HCT116 (cell line): ENCODE measurements around the gene CCNG1. TPM values are rescaled to one million over a fixed set of nuclear protein-coding genes. Genes with fewer than 3 reads are reported as not detected.

Source experiments
- ATAC-seq: fragments of 200-7000 bp; cut with Tn5 transposase; 2 replicates; pipeline ENCODE4 v1.9.1; 2020; ENCODE audit warnings: mild to moderate bottlenecking, moderate library complexity
- BruUV-seq: library from RNA; stranded (reverse); fragments of 400-500 nt; replicated peaks from 2 replicates; lab custom pipeline; 2021; lab: Mats Ljungman, UMichigan
- CTCF ChIA-PET: fragments of 300-600 bp; sonication (Branson Sonifier 250); formaldehyde crosslinking; loops from one replicate; lab custom pipeline; 2021; ENCODE audit warnings: antibody characterized with exemption; lab: Charles Lee
- POLR2A ChIA-PET: fragments of 300-600, 350-600 bp; sonication (Branson Sonifier 250); formaldehyde crosslinking; loops from one replicate; lab custom pipeline; 2021; ENCODE audit warnings: antibody characterized with exemption; lab: Charles Lee
- RAD21 ChIA-PET, 2 experiments: fragments of 300-600 bp; sonication (Branson Sonifier 250); formaldehyde crosslinking; loops; one replicate each; lab custom pipeline; 2023; ENCODE audit warnings: low total read pairs in 2 of 2; ENCODE audit not compliant: uncharacterized antibody in 2 of 2, unreplicated experiment in 2 of 2, low non-redundant PET in 1 of 2; lab: Charles Lee
- DNase-seq: peaks from one replicate; pipeline ENCODE4 v3.0.0-alpha.2; 2010; ENCODE audit warnings: low read depth, low spot score
- H2AFZ ChIP-seq: fragments of 200-600 bp; shearing (Covaris generic), sonication (generic); 2 replicates; pipeline ENCODE4 v1.6.1; 2017; ENCODE audit warnings: low read depth, mixed run types, mixed read lengths, antibody characterized with exemption, low read length; ENCODE audit not compliant: poor library complexity, severe bottlenecking
- H3K27ac ChIP-seq: 2 replicates; pipeline ENCODE4 v1.5.1; 2012; ENCODE audit warnings: low read depth, low read length
- H3K27me3 ChIP-seq: fragments of 200-600 bp; sonication (generic); 2 replicates; pipeline ENCODE4 v1.6.1; 2016; ENCODE audit warnings: mixed run types, low read length, mixed read lengths; ENCODE audit not compliant: insufficient read depth
- H3K36me3 ChIP-seq, 2 experiments: fragments of 200-500 bp in 1 of 2; fragments of 200-600 bp in 1 of 2; sonication (Bioruptor generic) in 1 of 2; sonication (generic) in 1 of 2; 2 replicates each; pipeline versions ENCODE4 v1.5.1 to v1.6.1; 2014 to 2016; ENCODE audit warnings: low read length in 2 of 2, inconsistent platforms in 1 of 2, mixed read lengths in 1 of 2, mixed run types in 1 of 2; ENCODE audit not compliant: insufficient read depth in 2 of 2, control insufficient read depth in 1 of 2
- H3K4me1 ChIP-seq, 2 experiments: fragments of 200-600 bp in 1 of 2; sonication (generic) in 1 of 2; 2 replicates each; pipeline versions ENCODE4 v1.5.1 to v1.6.1; 2012 to 2017; ENCODE audit warnings: low read length in 2 of 2, inconsistent platforms in 1 of 2, mild to moderate bottlenecking in 1 of 2, mixed read lengths in 1 of 2, mixed run types in 1 of 2, moderate library complexity in 1 of 2; ENCODE audit not compliant: insufficient read depth in 2 of 2, control insufficient read depth in 1 of 2
- H3K4me2 ChIP-seq: fragments of 200-600 bp; sonication (generic); 2 replicates; pipeline ENCODE4 v1.6.1; 2017; ENCODE audit warnings: mixed run types, low read length, mixed read lengths
- H3K4me3 ChIP-seq, 2 experiments: fragments of 200-600 bp in 1 of 2; sonication (generic) in 1 of 2; replicated peaks in 1 of 2; 2 replicates each; pipeline ENCODE4 v1.5.1; 2011 to 2016; ENCODE audit warnings: low read length in 2 of 2, control low read depth in 1 of 2, low read depth in 1 of 2, mild to moderate bottlenecking in 1 of 2, mixed read lengths in 1 of 2, mixed run types in 1 of 2
- H3K79me2 ChIP-seq: fragments of 200-600 bp; sonication (generic); 2 replicates; pipeline ENCODE4 v1.6.1; 2017; ENCODE audit warnings: mild to moderate bottlenecking, mixed run types, low read length, moderate library complexity, mixed read lengths; ENCODE audit not compliant: insufficient read depth
- H3K9ac ChIP-seq: fragments of 200-600 bp; sonication (generic); 2 replicates; pipeline ENCODE4 v1.6.1; 2016; ENCODE audit warnings: low read length, mixed read lengths
- H3K9me2 ChIP-seq: fragments of 200-600 bp; sonication (generic), shearing (Covaris generic); 2 replicates; pipeline ENCODE4 v1.6.1; 2017; ENCODE audit warnings: mixed run types, mild to moderate bottlenecking, moderate library complexity; ENCODE audit not compliant: insufficient read depth
- H3K9me3 ChIP-seq, 2 experiments: fragments of 200-500 bp in 1 of 2; fragments of 200-600 bp in 1 of 2; sonication (Bioruptor generic) in 1 of 2; sonication (generic) in 1 of 2; 2 replicates each; pipeline ENCODE4 v1.6.1; 2014 to 2017; ENCODE audit warnings: low read length in 2 of 2, mixed read lengths in 2 of 2, inconsistent platforms in 1 of 2, low read depth in 1 of 2, mild to moderate bottlenecking in 1 of 2, mixed run types in 1 of 2, moderate library complexity in 1 of 2; ENCODE audit not compliant: control insufficient read depth in 1 of 2, insufficient read depth in 1 of 2
- H4K20me1 ChIP-seq: fragments of 200-600 bp; sonication (generic), shearing (Covaris generic); 2 replicates; pipeline ENCODE4 v1.6.1; 2017; ENCODE audit warnings: mixed run types, mild to moderate bottlenecking, moderate library complexity; ENCODE audit not compliant: insufficient read depth
- CBX3 ChIP-seq: IDR thresholded peaks from 2 replicates; pipeline ENCODE4 v1.6.1; 2012; ENCODE audit warnings: low read depth
- CEBPB ChIP-seq: IDR thresholded peaks from 2 replicates; pipeline ENCODE4 v1.6.1; 2012; ENCODE audit warnings: low read depth
- EZH2 ChIP-seq: fragments of 200-600 bp; sonication (generic); IDR thresholded peaks from 2 replicates; pipeline ENCODE4 v1.6.1; 2017; ENCODE audit warnings: antibody characterized with exemption, mixed run types
- EZH2phosphoT487 ChIP-seq: fragments of 200-600 bp; IDR thresholded peaks from 2 replicates; pipeline ENCODE4 v1.6.1; 2018; ENCODE audit warnings: antibody characterized with exemption, borderline replicate concordance
- POLR2A ChIP-seq: IDR thresholded peaks from 2 replicates; pipeline ENCODE4 v1.7.0; 2011; ENCODE audit warnings: borderline replicate concordance; ENCODE audit not compliant: insufficient read depth, insufficient read length; ENCODE audit errors: extremely low read depth
- POLR2AphosphoS5 ChIP-seq: IDR thresholded peaks from 2 replicates; pipeline ENCODE4 v1.6.1; 2011; ENCODE audit warnings: mild to moderate bottlenecking, low read depth, low read length, moderate library complexity
- RAD21 ChIP-seq: IDR thresholded peaks from 2 replicates; pipeline ENCODE4 v1.6.1; 2012; ENCODE audit warnings: low read depth, mild to moderate bottlenecking
- SP1 ChIP-seq: IDR thresholded peaks from 2 replicates; pipeline ENCODE4 v1.6.1; 2012; ENCODE audit warnings: low read depth
- SRF ChIP-seq: IDR thresholded peaks from 2 replicates; pipeline ENCODE4 v1.6.1; 2012; ENCODE audit warnings: low read depth
- ZFX ChIP-seq: fragments of 450-650 bp; IDR thresholded peaks from 2 replicates; pipeline ENCODE4 v1.6.1; 2017
- ZNF274 ChIP-seq: fragments of 200-500 bp; sonication (Bioruptor generic); IDR thresholded peaks from 2 replicates; pipeline ENCODE4 v1.6.1; 2014; ENCODE audit warnings: mild to moderate bottlenecking, low read depth, low read length, inconsistent platforms
- intact Hi-C: fragments of 100-400 bp; cut with micrococcal nuclease; formaldehyde crosslinking; loops from 2 replicates; pipeline ENCODE4 v1.10.0; 2022
- total RNA-seq: library from RNA; stranded (reverse); gene quantifications from one replicate; pipeline ENCODE4 v1.2.1, GENCODE V29; 2021; ENCODE audit not compliant: unreplicated experiment
- TF ChIP-seq, protein P1 (sequence below): IDR thresholded peaks from 2 replicates; pipeline ENCODE4 v1.6.1; 2012; ENCODE audit warnings: low read depth
- TF ChIP-seq, protein P2 (sequence below): IDR thresholded peaks from 2 replicates; pipeline ENCODE4 v1.6.1; 2012
- TF ChIP-seq, protein P3 (sequence below): IDR thresholded peaks from 2 replicates; pipeline ENCODE4 v1.6.1; 2011; ENCODE audit warnings: mild to moderate bottlenecking, low read length, moderate library complexity; ENCODE audit not compliant: insufficient replicate concordance; ENCODE audit errors: extremely low read depth

The CCNG1 gene
- total RNA-seq, 1 experiment from 2014 or later = 176 TPM

DNA sequence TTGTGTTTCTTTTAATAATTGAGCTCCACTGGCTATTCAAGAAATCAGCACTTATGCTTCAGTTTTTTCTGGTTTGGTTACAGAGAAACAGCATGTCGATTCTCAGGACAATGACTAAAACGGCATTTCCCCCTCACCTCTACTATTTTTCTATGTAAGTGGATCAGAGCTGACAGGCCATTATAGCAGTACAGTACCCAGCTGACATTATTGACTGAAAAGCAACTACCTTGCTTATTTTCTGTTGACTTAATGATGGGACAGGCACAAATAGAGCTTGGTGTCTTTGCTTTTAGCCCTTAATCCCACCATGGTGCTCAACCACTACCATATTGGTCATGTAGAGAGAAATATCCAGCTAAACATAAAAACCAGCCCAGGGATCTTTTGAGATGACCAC is 35.4 kb upstream of the CCNG1 start (continued):
- TF ChIP-seq, protein P1, sequence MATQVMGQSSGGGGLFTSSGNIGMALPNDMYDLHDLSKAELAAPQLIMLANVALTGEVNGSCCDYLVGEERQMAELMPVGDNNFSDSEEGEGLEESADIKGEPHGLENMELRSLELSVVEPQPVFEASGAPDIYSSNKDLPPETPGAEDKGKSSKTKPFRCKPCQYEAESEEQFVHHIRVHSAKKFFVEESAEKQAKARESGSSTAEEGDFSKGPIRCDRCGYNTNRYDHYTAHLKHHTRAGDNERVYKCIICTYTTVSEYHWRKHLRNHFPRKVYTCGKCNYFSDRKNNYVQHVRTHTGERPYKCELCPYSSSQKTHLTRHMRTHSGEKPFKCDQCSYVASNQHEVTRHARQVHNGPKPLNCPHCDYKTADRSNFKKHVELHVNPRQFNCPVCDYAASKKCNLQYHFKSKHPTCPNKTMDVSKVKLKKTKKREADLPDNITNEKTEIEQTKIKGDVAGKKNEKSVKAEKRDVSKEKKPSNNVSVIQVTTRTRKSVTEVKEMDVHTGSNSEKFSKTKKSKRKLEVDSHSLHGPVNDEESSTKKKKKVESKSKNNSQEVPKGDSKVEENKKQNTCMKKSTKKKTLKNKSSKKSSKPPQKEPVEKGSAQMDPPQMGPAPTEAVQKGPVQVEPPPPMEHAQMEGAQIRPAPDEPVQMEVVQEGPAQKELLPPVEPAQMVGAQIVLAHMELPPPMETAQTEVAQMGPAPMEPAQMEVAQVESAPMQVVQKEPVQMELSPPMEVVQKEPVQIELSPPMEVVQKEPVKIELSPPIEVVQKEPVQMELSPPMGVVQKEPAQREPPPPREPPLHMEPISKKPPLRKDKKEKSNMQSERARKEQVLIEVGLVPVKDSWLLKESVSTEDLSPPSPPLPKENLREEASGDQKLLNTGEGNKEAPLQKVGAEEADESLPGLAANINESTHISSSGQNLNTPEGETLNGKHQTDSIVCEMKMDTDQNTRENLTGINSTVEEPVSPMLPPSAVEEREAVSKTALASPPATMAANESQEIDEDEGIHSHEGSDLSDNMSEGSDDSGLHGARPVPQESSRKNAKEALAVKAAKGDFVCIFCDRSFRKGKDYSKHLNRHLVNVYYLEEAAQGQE = no peak
- TF ChIP-seq CEBPB = no peak

DNA sequence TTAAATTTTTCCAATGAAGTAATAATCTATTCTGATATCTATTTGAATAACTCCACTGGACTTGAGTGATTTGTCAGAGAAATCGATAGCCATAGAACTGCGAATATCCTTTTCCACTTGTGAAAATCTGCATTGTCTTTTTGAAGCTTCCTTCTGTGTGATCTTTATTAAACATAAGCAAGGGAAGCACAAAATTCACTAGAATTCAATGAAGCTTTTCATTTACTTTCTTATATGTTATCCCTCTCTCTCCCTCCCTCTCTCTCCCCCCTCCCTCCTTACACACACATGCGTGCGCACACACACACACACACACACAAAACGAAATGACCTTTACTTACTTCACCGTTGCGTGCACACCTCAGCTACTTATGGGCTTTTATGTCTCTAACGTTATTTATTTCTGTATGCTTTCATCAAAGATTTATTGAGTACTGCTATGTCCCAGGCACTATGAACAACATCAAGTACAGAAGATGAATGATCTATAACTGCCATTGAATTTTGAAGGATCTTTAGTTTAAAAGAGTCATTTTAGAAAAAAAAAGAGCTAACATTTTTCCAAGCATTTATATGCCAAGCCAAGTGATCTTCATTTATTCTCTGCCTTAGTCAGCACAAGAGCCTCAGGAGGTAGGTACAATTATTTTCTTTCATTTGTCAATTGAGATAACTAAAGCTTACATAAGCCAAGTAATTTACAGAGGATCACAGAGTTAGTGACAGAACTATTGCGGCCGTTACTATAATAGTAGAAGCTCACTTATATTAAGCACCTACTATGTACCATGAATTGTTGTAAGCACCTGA is 32.8 kb upstream of the CCNG1 start:
- no peaks in the 10 kb centered on the region for H3K79me2 ChIP-seq
- no peaks in the 10 kb centered on the region for H3K9me3 ChIP-seq
- POLR2A ChIA-PET = no interaction called here
- DNase-seq (no peak), ATAC-seq (no peak)
- H2AFZ ChIP-seq = no peak overlapping the region
- H3K4me3 ChIP-seq = no peak overlapping the region
- no peaks in the 10 kb centered on the region for H3K9me2 ChIP-seq
- no peaks in the 10 kb centered on the region for H3K36me3 ChIP-seq
- RAD21 ChIA-PET = no interaction called here
- H3K27me3 ChIP-seq = no peaks in the 10 kb centered on the region
- H3K9ac ChIP-seq = no peak overlapping the region
- no peaks in the 10 kb centered on the region for H4K20me1 ChIP-seq
- intact Hi-C loops = loop anchor here (10.0 kb wide), 2 partner anchors 300 to 1860 kb away; partner anchors contain the start of gene GABRB2
- no peak overlapping the region for H3K27ac ChIP-seq
- TF ChIP-seq POLR2AphosphoS5 (no peak), ZFX (no peak), CBX3 (no peak), RAD21 (no peak), SRF (no peak), EZH2phosphoT487 (no peak), EZH2 (no peak), CEBPB (no peak), SP1 (no peak), POLR2A (no peak), ZNF274 (no peak)
- TF ChIP-seq, protein P1 = no peak
- TF ChIP-seq, protein P2, sequence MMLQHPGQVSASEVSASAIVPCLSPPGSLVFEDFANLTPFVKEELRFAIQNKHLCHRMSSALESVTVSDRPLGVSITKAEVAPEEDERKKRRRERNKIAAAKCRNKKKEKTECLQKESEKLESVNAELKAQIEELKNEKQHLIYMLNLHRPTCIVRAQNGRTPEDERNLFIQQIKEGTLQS = no peak
- TF ChIP-seq, protein P3, sequence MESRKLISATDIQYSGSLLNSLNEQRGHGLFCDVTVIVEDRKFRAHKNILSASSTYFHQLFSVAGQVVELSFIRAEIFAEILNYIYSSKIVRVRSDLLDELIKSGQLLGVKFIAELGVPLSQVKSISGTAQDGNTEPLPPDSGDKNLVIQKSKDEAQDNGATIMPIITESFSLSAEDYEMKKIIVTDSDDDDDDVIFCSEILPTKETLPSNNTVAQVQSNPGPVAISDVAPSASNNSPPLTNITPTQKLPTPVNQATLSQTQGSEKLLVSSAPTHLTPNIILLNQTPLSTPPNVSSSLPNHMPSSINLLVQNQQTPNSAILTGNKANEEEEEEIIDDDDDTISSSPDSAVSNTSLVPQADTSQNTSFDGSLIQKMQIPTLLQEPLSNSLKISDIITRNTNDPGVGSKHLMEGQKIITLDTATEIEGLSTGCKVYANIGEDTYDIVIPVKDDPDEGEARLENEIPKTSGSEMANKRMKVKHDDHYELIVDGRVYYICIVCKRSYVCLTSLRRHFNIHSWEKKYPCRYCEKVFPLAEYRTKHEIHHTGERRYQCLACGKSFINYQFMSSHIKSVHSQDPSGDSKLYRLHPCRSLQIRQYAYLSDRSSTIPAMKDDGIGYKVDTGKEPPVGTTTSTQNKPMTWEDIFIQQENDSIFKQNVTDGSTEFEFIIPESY = no peak
- no TSS peak for BruUV-seq
- no peak overlapping the region for H3K4me2 ChIP-seq
- CTCF ChIA-PET = interaction anchor here (1.6 kb wide), 1 partner anchor 57 kb away, joined by 3 read pairs; no protein-coding TSS in a partner anchor
- H3K4me1 ChIP-seq = peaks cover 0 to 5% of the 10 kb centered on the region in 2 experiments; a peak in 2 of 4 replicates
